ENCODE data around the gene ANXA3. TPM values are rescaled to one million over a fixed set of nuclear protein-coding genes. Genes with fewer than 3 reads are reported as not detected.

ANXA3 gene
- total and polyA plus RNA-seq, 3 experiments from 2014 or later, result not detected

- Mint-ChIP-seq H3K27me3 (peaks cover 8 to 46% of the 10 kb centered on the region in 2 donors), H3K27ac (no peak overlapping the region), H3K9me3 (no peaks in the 10 kb centered on the region), H3K4me3 (no peak overlapping the region), H3K4me1 (no peaks in the 10 kb centered on the region), H3K36me3 (no peaks in the 10 kb centered on the region)
- no peaks in the 10 kb centered on the region for H3K9me3 ChIP-seq (ENCODE audit: low read length)
- H3K4me3 ChIP-seq (ENCODE audit: low read length), result no peak overlapping the region
- H3K27ac ChIP-seq (ENCODE audit: low read depth, low read length), result no peak overlapping the region
- CTCF ChIA-PET, result no interaction called here
- POLR2A ChIA-PET, result no interaction called here
- no peaks in the 10 kb centered on the region for H3K36me3 ChIP-seq (ENCODE audit: insufficient read depth, low read length)
- no peaks in the 10 kb centered on the region for H3K4me1 ChIP-seq (ENCODE audit: insufficient read depth, low read length)
- peaks cover 1% of the 10 kb centered on the region for H3K27me3 ChIP-seq (ENCODE audit: insufficient read depth, low read length, poor library complexity, severe bottlenecking)
- no peak for DNase-seq
Observed at GRCh38 chr4:78558410-78558809, 6.8 kb downstream of the ANXA3 start.

GRCh38 chr4:78560296-78560963 is 8.9 kb downstream of the ANXA3 start:
- H3K4me3 ChIP-seq (ENCODE audit: low read length), result no peak overlapping the region
- ChIA-PET CTCF (no interaction called here), POLR2A (no interaction called here)
- H3K27ac ChIP-seq (ENCODE audit: low read depth, low read length), result no peak overlapping the region
- no peaks in the 10 kb centered on the region for H3K36me3 ChIP-seq (ENCODE audit: insufficient read depth, low read length)
- H3K4me1 ChIP-seq (ENCODE audit: insufficient read depth, low read length), result no peaks in the 10 kb centered on the region
- Mint-ChIP-seq H3K27me3 (peaks cover 3 to 31% of the 10 kb centered on the region in 2 donors), H3K36me3 (no peaks in the 10 kb centered on the region), H3K9me3 (no peaks in the 10 kb centered on the region), H3K4me3 (no peak overlapping the region), H3K4me1 (no peaks in the 10 kb centered on the region), H3K27ac (no peak overlapping the region)
- no peaks in the 10 kb centered on the region for H3K27me3 ChIP-seq (ENCODE audit: insufficient read depth, low read length, poor library complexity, severe bottlenecking)
- no peak for DNase-seq
- no peaks in the 10 kb centered on the region for H3K9me3 ChIP-seq (ENCODE audit: low read length)

GRCh38 chr4:78561677-78562076 is 10.1 kb downstream of the ANXA3 start:
- Histone ChIP-seq H3K4me1 (ENCODE audit: insufficient read depth, low read length) (no peaks in the 10 kb centered on the region), H3K9me3 (ENCODE audit: low read length) (no peaks in the 10 kb centered on the region), H3K4me3 (ENCODE audit: low read length) (no peak overlapping the region), H3K27me3 (ENCODE audit: insufficient read depth, low read length, poor library complexity, severe bottlenecking) (no peaks in the 10 kb centered on the region), H3K27ac (ENCODE audit: low read depth, low read length) (no peak overlapping the region), H3K36me3 (ENCODE audit: insufficient read depth, low read length) (no peaks in the 10 kb centered on the region)
- Mint-ChIP-seq H3K27me3 (peaks cover 6 to 29% of the 10 kb centered on the region in 2 donors), H3K4me1 (no peaks in the 10 kb centered on the region), H3K4me3 (no peak overlapping the region), H3K9me3 (no peaks in the 10 kb centered on the region), H3K27ac (no peak overlapping the region), H3K36me3 (no peaks in the 10 kb centered on the region)
- ChIA-PET POLR2A (no interaction called here), CTCF (no interaction called here)
- no peak for DNase-seq

- no peak overlapping the region for H3K4me3 Mint-ChIP-seq
- Histone ChIP-seq H3K9me3 (ENCODE audit: low read length) (no peaks in the 10 kb centered on the region), H3K27ac (ENCODE audit: low read depth, low read length) (no peak overlapping the region), H3K4me3 (ENCODE audit: low read length) (no peak overlapping the region), H3K36me3 (ENCODE audit: insufficient read depth, low read length) (no peaks in the 10 kb centered on the region), H3K27me3 (ENCODE audit: insufficient read depth, low read length, poor library complexity, severe bottlenecking) (no peaks in the 10 kb centered on the region), H3K4me1 (ENCODE audit: insufficient read depth, low read length) (no peaks in the 10 kb centered on the region)
- peaks cover 6 to 25% of the 10 kb centered on the region in 2 donors for H3K27me3 Mint-ChIP-seq
- CTCF ChIA-PET, result no interaction called here
- no peaks in the 10 kb centered on the region for H3K4me1 Mint-ChIP-seq
- POLR2A ChIA-PET, result no interaction called here
- H3K9me3 Mint-ChIP-seq, result no peaks in the 10 kb centered on the region
- DNase-seq, result no peak
- no peak overlapping the region for H3K27ac Mint-ChIP-seq
- H3K36me3 Mint-ChIP-seq, result no peaks in the 10 kb centered on the region
Observed at GRCh38 chr4:78562687-78563086, 11.1 kb downstream of the ANXA3 start.

- no peak for DNase-seq
- Mint-ChIP-seq H3K27ac (no peak overlapping the region), H3K9me3 (no peaks in the 10 kb centered on the region), H3K4me3 (no peak overlapping the region), H3K27me3 (peaks cover 6 to 21% of the 10 kb centered on the region in 2 donors), H3K36me3 (no peaks in the 10 kb centered on the region), H3K4me1 (no peaks in the 10 kb centered on the region)
- Histone ChIP-seq H3K4me3 (ENCODE audit: low read length) (no peak overlapping the region), H3K27me3 (ENCODE audit: insufficient read depth, low read length, poor library complexity, severe bottlenecking) (no peaks in the 10 kb centered on the region), H3K36me3 (ENCODE audit: insufficient read depth, low read length) (no peaks in the 10 kb centered on the region), H3K9me3 (ENCODE audit: low read length) (no peaks in the 10 kb centered on the region), H3K27ac (ENCODE audit: low read depth, low read length) (no peak overlapping the region), H3K4me1 (ENCODE audit: insufficient read depth, low read length) (no peaks in the 10 kb centered on the region)
- ChIA-PET POLR2A (no interaction called here), CTCF (no interaction called here)
Observed at GRCh38 chr4:78565971-78566372, 14.4 kb downstream of the ANXA3 start.

- Histone ChIP-seq H3K9me3 (ENCODE audit: low read length) (no peaks in the 10 kb centered on the region), H3K4me1 (ENCODE audit: insufficient read depth, low read length) (no peaks in the 10 kb centered on the region), H3K27ac (ENCODE audit: low read depth, low read length) (no peak overlapping the region), H3K36me3 (ENCODE audit: insufficient read depth, low read length) (no peaks in the 10 kb centered on the region), H3K4me3 (ENCODE audit: low read length) (no peak overlapping the region), H3K27me3 (ENCODE audit: insufficient read depth, low read length, poor library complexity, severe bottlenecking) (no peaks in the 10 kb centered on the region)
- no peaks in the 10 kb centered on the region for H3K9me3 Mint-ChIP-seq
- peaks cover 8 to 18% of the 10 kb centered on the region in 2 donors for H3K27me3 Mint-ChIP-seq
- ChIA-PET CTCF (no interaction called here), POLR2A (no interaction called here)
- DNase-seq, result no peak
- no peaks in the 10 kb centered on the region for H3K36me3 Mint-ChIP-seq
- H3K27ac Mint-ChIP-seq, result no peak overlapping the region
- no peak overlapping the region for H3K4me3 Mint-ChIP-seq
- H3K4me1 Mint-ChIP-seq, result no peaks in the 10 kb centered on the region
Observed at GRCh38 chr4:78566834-78567499, 15.4 kb downstream of the ANXA3 start.

GRCh38 chr4:78567500-78568060 is 16.0 kb downstream of the ANXA3 start:
- no peak for DNase-seq
- ChIA-PET CTCF (no interaction called here), POLR2A (no interaction called here)
- Histone ChIP-seq H3K27ac (ENCODE audit: low read depth, low read length) (no peak overlapping the region), H3K36me3 (ENCODE audit: insufficient read depth, low read length) (no peaks in the 10 kb centered on the region), H3K4me3 (ENCODE audit: low read length) (no peak overlapping the region), H3K9me3 (ENCODE audit: low read length) (no peaks in the 10 kb centered on the region), H3K27me3 (ENCODE audit: insufficient read depth, low read length, poor library complexity, severe bottlenecking) (no peaks in the 10 kb centered on the region), H3K4me1 (ENCODE audit: insufficient read depth, low read length) (no peaks in the 10 kb centered on the region)
- Mint-ChIP-seq H3K27me3 (peaks cover 8 to 20% of the 10 kb centered on the region in 2 donors), H3K36me3 (no peaks in the 10 kb centered on the region), H3K27ac (no peak overlapping the region), H3K9me3 (no peaks in the 10 kb centered on the region), H3K4me3 (no peak overlapping the region), H3K4me1 (no peaks in the 10 kb centered on the region)

- Mint-ChIP-seq H3K9me3 (peaks cover 0 to 3% (median 0%) of the 10 kb centered on the region in 5 donors), H3K27me3 (peaks cover 7 to 21% of the 10 kb centered on the region in 2 donors), H3K27ac (no peak overlapping the region), H3K36me3 (no peaks in the 10 kb centered on the region), H3K4me3 (no peak overlapping the region), H3K4me1 (no peaks in the 10 kb centered on the region)
- H3K36me3 ChIP-seq (ENCODE audit: insufficient read depth, low read length), result no peaks in the 10 kb centered on the region
- DNase-seq, result no peak
- ChIA-PET POLR2A (no interaction called here), CTCF (no interaction called here)
- no peaks in the 10 kb centered on the region for H3K27me3 ChIP-seq (ENCODE audit: insufficient read depth, low read length, poor library complexity, severe bottlenecking)
- H3K27ac ChIP-seq (ENCODE audit: low read depth, low read length), result no peak overlapping the region
- no peaks in the 10 kb centered on the region for H3K4me1 ChIP-seq (ENCODE audit: insufficient read depth, low read length)
- no peaks in the 10 kb centered on the region for H3K9me3 ChIP-seq (ENCODE audit: low read length)
- no peak overlapping the region for H3K4me3 ChIP-seq (ENCODE audit: low read length)
Observed at GRCh38 chr4:78568640-78569305, 17.2 kb downstream of the ANXA3 start.
